Keratinocyte (primary cell): ENCODE measurements around the gene HSD17B4. TPM values are rescaled to one million over a fixed set of nuclear protein-coding genes. Genes with fewer than 3 reads are reported as not detected.

Experiments used
- DNase-seq: peaks from one replicate; pipeline ENCODE4 v3.0.0-alpha.2; 2011; ENCODE audit warnings: low read depth, missing footprints, low spot score
- FAIRE-seq: peaks from 2 replicates; lab custom pipeline; 2011; peaks lifted over from hg19 to GRCh38; lab: Jason Lieb, UNC
- H2AFZ ChIP-seq: 2 replicates; pipeline ENCODE4 v1.6.0; 2012; ENCODE audit warnings: low read length, control low read depth, inconsistent platforms; ENCODE audit not compliant: control insufficient read depth
- H3K27ac ChIP-seq: 2 replicates; pipeline ENCODE4 v1.5.1; 2011; ENCODE audit warnings: low read length; ENCODE audit not compliant: control insufficient read depth, insufficient read depth
- H3K27me3 ChIP-seq: 3 replicates; pipeline ENCODE4 v1.6.0; 2011; ENCODE audit warnings: low read length; ENCODE audit not compliant: control insufficient read depth, insufficient read depth; ENCODE audit errors: extremely low read depth
- H3K36me3 ChIP-seq, 2 experiments: 2 replicates in 1 of 2; 3 replicates in 1 of 2; pipeline ENCODE4 v1.5.1; 2011; ENCODE audit warnings: low read length in 2 of 2, mild to moderate bottlenecking in 1 of 2; ENCODE audit not compliant: control insufficient read depth in 2 of 2, insufficient read depth in 2 of 2; ENCODE audit errors: extremely low read depth in 1 of 2
- H3K4me1 ChIP-seq: 3 replicates; pipeline ENCODE4 v1.5.1; 2011; ENCODE audit warnings: low read length; ENCODE audit not compliant: control insufficient read depth, insufficient read depth; ENCODE audit errors: extremely low read depth
- H3K4me2 ChIP-seq: 3 replicates; pipeline ENCODE4 v1.6.0; 2011; ENCODE audit warnings: low read depth, low read length; ENCODE audit not compliant: control insufficient read depth, insufficient read depth; ENCODE audit errors: extremely low read depth
- H3K4me3 ChIP-seq, 3 experiments: fragments of 200-600 bp in 1 of 3; sonication (generic) in 1 of 3; 2 replicates in 2 of 3; 3 replicates in 1 of 3; pipeline ENCODE4 v1.5.1; 2011 to 2016; ENCODE audit warnings: low read length in 3 of 3, mild to moderate bottlenecking in 3 of 3, control low read depth in 2 of 3, inconsistent platforms in 1 of 3, low read depth in 1 of 3, mixed read lengths in 1 of 3, mixed run types in 1 of 3, moderate library complexity in 1 of 3; ENCODE audit not compliant: control insufficient read depth in 2 of 3, insufficient read depth in 2 of 3; ENCODE audit errors: extremely low read depth in 1 of 3
- H3K79me2 ChIP-seq: 2 replicates; pipeline ENCODE4 v1.6.0; 2012; ENCODE audit warnings: low read length; ENCODE audit not compliant: control insufficient read depth, insufficient read depth
- H3K9ac ChIP-seq: 3 replicates; pipeline ENCODE4 v1.6.0; 2011; ENCODE audit warnings: low read length; ENCODE audit not compliant: control insufficient read depth, insufficient read depth; ENCODE audit errors: extremely low read depth
- H3K9me1 ChIP-seq: 3 replicates; pipeline ENCODE4 v1.6.0; 2011; ENCODE audit warnings: low read length; ENCODE audit not compliant: control insufficient read depth, insufficient read depth; ENCODE audit errors: extremely low read depth
- H3K9me3 ChIP-seq: 2 replicates; pipeline ENCODE4 v1.5.1; 2012; ENCODE audit warnings: low read depth, low read length; ENCODE audit not compliant: control insufficient read depth
- H4K20me1 ChIP-seq: 3 replicates; pipeline ENCODE4 v1.6.0; 2011; ENCODE audit warnings: low read length; ENCODE audit not compliant: control insufficient read depth, insufficient read depth; ENCODE audit errors: extremely low read depth
- CTCF ChIP-seq, 3 experiments: IDR thresholded peaks in 1 of 3; conservative IDR thresholded peaks in 1 of 3; optimal IDR thresholded peaks in 1 of 3; 2 replicates in 2 of 3; 3 replicates in 1 of 3; pipeline versions ENCODE3 to v1.5.1; 2011; ENCODE audit warnings: low read length in 3 of 3, mild to moderate bottlenecking in 3 of 3, moderate library complexity in 2 of 3, control low read depth in 1 of 3, inconsistent platforms in 1 of 3; ENCODE audit not compliant: insufficient read depth in 2 of 3; ENCODE audit errors: extremely low read depth in 1 of 3
- EZH2 ChIP-seq: IDR thresholded peaks from one replicate; pipeline ENCODE4 v1.6.1; 2012; ENCODE audit warnings: inconsistent platforms, mild to moderate bottlenecking, low read length, moderate library complexity
- dilution Hi-C: fragments of 300-500 bp; cut with MboI; formaldehyde crosslinking; loops from one replicate; pipeline ENCODE4 v1.7.0; 2020; ENCODE audit warnings: low sequenced_read_pairs; ENCODE audit not compliant: extremely low pct_ligation_motif_present
- polyA plus RNA-seq, 5 experiments: library from polyadenylated mRNA; depleted of rRNA in 3 of 5; stranded (reverse) in 3 of 5; stranded (forward) in 1 of 5; unstranded in 1 of 5; fragments of >200 nt; gene quantifications; 1 replicate in 1 of 5; 2 replicates in 3 of 5; 3 replicates in 1 of 5; pipeline versions ENCODE4 v1.2.1 to v1.2.3, GENCODE V29; 2011 to 2012; ENCODE audit warnings: missing spikeins in 2 of 5, low read depth in 1 of 5, low replicate concordance in 1 of 5

HSD17B4 gene
- polyA plus RNA-seq, 1 donor (not counting 4 experiments of a cell fraction or from before 2014, with no cell fraction given), result 154 TPM

GRCh38 chr5:119541716-119542115, 89.4 kb downstream of the HSD17B4 start:
- no peaks in the 10 kb centered on the region for H3K9me3 ChIP-seq
- H3K4me1 ChIP-seq, result peaks cover 10% of the 10 kb centered on the region
- H3K4me2 ChIP-seq, result no peak overlapping the region
- DNase-seq (no peak), FAIRE-seq (no peak)
- H3K9ac ChIP-seq, result no peak overlapping the region
- no peak overlapping the region for H3K4me3 ChIP-seq
- H2AFZ ChIP-seq, result no peak overlapping the region
- H3K27me3 ChIP-seq, result no peaks in the 10 kb centered on the region
- no peaks in the 10 kb centered on the region for H4K20me1 ChIP-seq
- H3K79me2 ChIP-seq, result no peaks in the 10 kb centered on the region
- no peaks in the 10 kb centered on the region for H3K9me1 ChIP-seq
- no peak overlapping the region for H3K27ac ChIP-seq
- dilution Hi-C loops, result no loop called here
- peaks cover 0 to 2% of the 10 kb centered on the region in 2 experiments for H3K36me3 ChIP-seq
- TF ChIP-seq CTCF (optimal IDR thresholded peaks at IDR 0.05 in 1 of 3, IDR thresholded peaks at IDR 0.05 in 1 of 3, conservative IDR thresholded peaks at IDR 0.05 in 1 of 3; ENCODE audit: extremely low read depth in 1 of 3, insufficient read depth in 2 of 3, low read length in 3 of 3) (no peak), EZH2 (no peak)

GRCh38 chr5:119551819-119552218, 99.5 kb downstream of the HSD17B4 start:
- Histone ChIP-seq H3K36me3 (no peaks in the 10 kb centered on the region), H3K9me1 (no peaks in the 10 kb centered on the region), H3K27ac (no peak overlapping the region), H3K9ac (no peak overlapping the region), H3K4me3 (no peak overlapping the region), H3K79me2 (no peaks in the 10 kb centered on the region), H2AFZ (no peak overlapping the region), H4K20me1 (no peaks in the 10 kb centered on the region), H3K4me2 (no peak overlapping the region), H3K27me3 (no peaks in the 10 kb centered on the region), H3K4me1 (no peaks in the 10 kb centered on the region), H3K9me3 (no peaks in the 10 kb centered on the region)
- dilution Hi-C loops, result no loop called here
- DNase-seq (no peak), FAIRE-seq (no peak)
- TF ChIP-seq EZH2 (no peak), CTCF (optimal IDR thresholded peaks at IDR 0.05 in 1 of 3, IDR thresholded peaks at IDR 0.05 in 1 of 3, conservative IDR thresholded peaks at IDR 0.05 in 1 of 3; ENCODE audit: extremely low read depth in 1 of 3, insufficient read depth in 2 of 3, low read length in 3 of 3) (no peak)
